H1 (cell line): ENCODE data around the gene AHSP. TPM values are rescaled to one million over a fixed set of nuclear protein-coding genes. Genes with fewer than 3 reads are reported as not detected.

Experiments used
- CTCF ChIA-PET: fragments of 300-600 bp; sonication (Branson Sonifier 250); formaldehyde crosslinking; loops from one replicate; lab custom pipeline; 2021; ENCODE audit not compliant: partially characterized antibody; lab: Charles Lee
- POLR2A ChIA-PET: fragments of 300-600 bp; sonication (Branson Sonifier 250); formaldehyde crosslinking; loops from one replicate; lab custom pipeline; 2021; ENCODE audit warnings: inconsistent platforms; ENCODE audit not compliant: partially characterized antibody; lab: Charles Lee
- DNase-seq, 2 experiments: peaks; one replicate each; pipeline versions ENCODE4 v3.0.0 to v3.0.0-alpha.2; 2010 to 2022; ENCODE audit warnings: low spot score in 2 of 2, low read depth in 1 of 2, mixed read lengths in 1 of 2
- FAIRE-seq: peaks from 2 replicates; lab custom pipeline; 2011; peaks lifted over from hg19 to GRCh38; lab: Jason Lieb, UNC
- H2AFZ ChIP-seq: 2 replicates; pipeline ENCODE4 v1.8.1; 2012; ENCODE audit warnings: low read length, inconsistent platforms
- H2AK5ac ChIP-seq: 2 replicates; pipeline ENCODE4 v1.6.1; 2013; ENCODE audit warnings: low read depth, low read length
- H2BK120ac ChIP-seq: replicated peaks from 2 replicates; pipeline ENCODE3; 2013; ENCODE audit warnings: low read depth, low read length, inconsistent platforms
- H2BK12ac ChIP-seq: 2 replicates; pipeline ENCODE4 v1.6.1; 2013; ENCODE audit warnings: low read depth, low read length
- H2BK15ac ChIP-seq: 2 replicates; pipeline ENCODE4 v1.6.1; 2013; ENCODE audit warnings: low read length
- H2BK20ac ChIP-seq: 2 replicates; pipeline ENCODE4 v1.6.1; 2013; ENCODE audit warnings: low read length
- H2BK5ac ChIP-seq: 2 replicates; pipeline ENCODE4 v1.6.1; 2013; ENCODE audit warnings: low read depth, low read length
- H3K14ac ChIP-seq: 2 replicates; pipeline ENCODE4 v1.6.1; 2013; ENCODE audit warnings: inconsistent platforms; ENCODE audit not compliant: insufficient read length
- H3K18ac ChIP-seq: 2 replicates; pipeline ENCODE4 v1.6.1; 2013; ENCODE audit warnings: low read length; ENCODE audit errors: extremely low read depth
- H3K23ac ChIP-seq: 2 replicates; pipeline ENCODE4 v1.6.1; 2013; ENCODE audit warnings: inconsistent platforms; ENCODE audit not compliant: insufficient read length
- H3K23me2 ChIP-seq: 2 replicates; pipeline ENCODE4 v1.6.1; 2013; ENCODE audit warnings: low read depth, low read length
- H3K27ac ChIP-seq: 2 replicates; pipeline ENCODE4 v1.6.1; 2011; ENCODE audit warnings: low read depth, low read length, inconsistent platforms
- H3K27me3 ChIP-seq, 4 experiments: replicated peaks in 1 of 4; 1 replicate in 1 of 4; 2 replicates in 3 of 4; pipeline versions ENCODE4 v1.6.1 to v1.8.1; 2011 to 2013; ENCODE audit warnings: low read length in 3 of 4, mild to moderate bottlenecking in 3 of 4, inconsistent platforms in 2 of 4, mixed read lengths in 2 of 4, moderate library complexity in 1 of 4; ENCODE audit not compliant: control insufficient read depth in 3 of 4, insufficient read depth in 3 of 4; ENCODE audit errors: extremely low read depth in 1 of 4
- H3K36me3 ChIP-seq, 4 experiments: 2 replicates each; pipeline versions ENCODE4 v1.6.1 to v1.8.1; 2011 to 2013; ENCODE audit warnings: mild to moderate bottlenecking in 4 of 4, low read length in 3 of 4, moderate library complexity in 2 of 4, control low read depth in 1 of 4, inconsistent platforms in 1 of 4; ENCODE audit not compliant: insufficient read depth in 4 of 4, control insufficient read depth in 2 of 4
- H3K4ac ChIP-seq: replicated peaks from 2 replicates; pipeline ENCODE3; 2013; ENCODE audit warnings: low read length, low read depth, mixed read lengths, inconsistent platforms; ENCODE audit not compliant: insufficient read length
- H3K4me1 ChIP-seq, 4 experiments: replicated peaks in 1 of 4; 1 replicate in 1 of 4; 2 replicates in 3 of 4; pipeline versions ENCODE4 v1.6.1 to v1.8.1; 2011 to 2013; ENCODE audit warnings: low read length in 3 of 4, inconsistent platforms in 2 of 4, mixed read lengths in 1 of 4; ENCODE audit not compliant: insufficient read depth in 4 of 4, control insufficient read depth in 3 of 4
- H3K4me2 ChIP-seq, 2 experiments: 2 replicates each; pipeline versions ENCODE4 v1.6.1 to v1.8.1; 2011 to 2013; ENCODE audit warnings: low read depth in 2 of 2, low read length in 2 of 2, control low read depth in 1 of 2, inconsistent platforms in 1 of 2, mild to moderate bottlenecking in 1 of 2; ENCODE audit not compliant: insufficient read depth in 1 of 2
- H3K4me3 ChIP-seq, 4 experiments: fragments of 200-600, 300-600 bp in 1 of 4; sonication (generic), shearing (Covaris generic), sonication (Bioruptor Twin) in 1 of 4; 2 replicates each; pipeline versions ENCODE4 v1.5.1 to v1.8.1; 2011 to 2016; ENCODE audit warnings: low read length in 4 of 4, low read depth in 3 of 4, control low read depth in 2 of 4, inconsistent platforms in 2 of 4, mild to moderate bottlenecking in 2 of 4, mixed read lengths in 1 of 4, moderate library complexity in 1 of 4; ENCODE audit not compliant: insufficient read depth in 2 of 4; ENCODE audit errors: extremely low read depth in 1 of 4
- H3K56ac ChIP-seq: replicated peaks from 2 replicates; pipeline ENCODE3; 2013; ENCODE audit warnings: low read depth, mild to moderate bottlenecking, mixed read lengths, low read length, inconsistent platforms; ENCODE audit not compliant: insufficient read length
- H3K79me1 ChIP-seq: 2 replicates; pipeline ENCODE4 v1.6.1; 2013; ENCODE audit warnings: low read depth, low read length, control low read depth
- H3K79me2 ChIP-seq, 2 experiments: 2 replicates each; pipeline versions ENCODE4 v1.6.1 to v1.8.1; 2012 to 2013; ENCODE audit warnings: low read length in 2 of 2, mild to moderate bottlenecking in 2 of 2, inconsistent platforms in 1 of 2; ENCODE audit not compliant: insufficient read depth in 2 of 2, control insufficient read depth in 1 of 2
- H3K9ac ChIP-seq, 4 experiments: replicated peaks in 1 of 4; 1 replicate in 1 of 4; 2 replicates in 3 of 4; pipeline versions ENCODE4 v1.6.1 to v1.8.1; 2011 to 2013; ENCODE audit warnings: low read depth in 3 of 4, low read length in 3 of 4, control low read depth in 2 of 4, mild to moderate bottlenecking in 2 of 4, moderate library complexity in 2 of 4, inconsistent platforms in 1 of 4; ENCODE audit errors: extremely low read depth in 1 of 4
- H3K9me3 ChIP-seq, 2 experiments: 2 replicates each; pipeline versions ENCODE4 v1.6.1 to v1.8.1; 2012 to 2013; ENCODE audit warnings: mild to moderate bottlenecking in 2 of 2, moderate library complexity in 2 of 2, control low read depth in 1 of 2, inconsistent platforms in 1 of 2, low read depth in 1 of 2, low read length in 1 of 2, mixed read lengths in 1 of 2; ENCODE audit not compliant: insufficient read depth in 2 of 2
- H4K20me1 ChIP-seq, 2 experiments: replicated peaks in 1 of 2; 2 replicates each; pipeline versions ENCODE3 to v1.8.1; 2011 to 2013; ENCODE audit warnings: inconsistent platforms in 2 of 2, low read length in 2 of 2, mild to moderate bottlenecking in 1 of 2; ENCODE audit not compliant: insufficient read depth in 2 of 2, control insufficient read depth in 1 of 2
- H4K5ac ChIP-seq: 2 replicates; pipeline ENCODE4 v1.6.1; 2013; ENCODE audit warnings: low read length, low read depth, mixed read lengths, inconsistent platforms; ENCODE audit not compliant: insufficient read length
- H4K8ac ChIP-seq: 2 replicates; pipeline ENCODE4 v1.8.0; 2013; ENCODE audit warnings: mild to moderate bottlenecking, moderate library complexity, low read length, inconsistent platforms; ENCODE audit not compliant: insufficient read depth; ENCODE audit errors: extremely low read depth
- H4K91ac ChIP-seq: replicated peaks from 2 replicates; pipeline ENCODE3; 2013; ENCODE audit warnings: low read length, mixed read lengths, inconsistent platforms; ENCODE audit not compliant: insufficient read length
- CBX5 ChIP-seq: fragments of 300-800, 300-1000 bp; sonication (generic); IDR thresholded peaks from 2 replicates; pipeline ENCODE4 v1.7.1; 2016; ENCODE audit warnings: antibody characterized with exemption, low read length, low read depth
- EP300 ChIP-seq, 2 experiments: IDR thresholded peaks; 1 replicate in 1 of 2; 2 replicates in 1 of 2; pipeline ENCODE4 v1.6.1; 2011 to 2012; ENCODE audit warnings: low read depth in 2 of 2, low read length in 2 of 2, mild to moderate bottlenecking in 2 of 2, borderline replicate concordance in 1 of 2, inconsistent platforms in 1 of 2, moderate library complexity in 1 of 2
- POU5F1 ChIP-seq: IDR thresholded peaks from 2 replicates; pipeline ENCODE4 v1.6.1; 2011; ENCODE audit warnings: low read depth, mild to moderate bottlenecking, low read length, moderate library complexity
- RFX5 ChIP-seq: IDR thresholded peaks from 2 replicates; pipeline ENCODE4 v1.6.1; 2011; ENCODE audit warnings: low read depth, low read length, improper control_type of control experiment, borderline replicate concordance
- WGBS, 2 experiments: shearing (Covaris generic) in 1 of 2; methylation state at CpG; one replicate each; pipeline versions ENCODE4 v1.1.6 to v1.1.7; 2013 to 2015; ENCODE audit warnings: low lambda C conversion rate in 2 of 2, mixed read lengths in 2 of 2, inconsistent platforms in 1 of 2, low coverage in 1 of 2, missing lambda C conversion rate in 1 of 2; ENCODE audit not compliant: insufficient replicate concordance in 2 of 2, insufficient coverage in 1 of 2, insufficient read length in 1 of 2; ENCODE audit errors: extremely low coverage in 1 of 2, missing lambda C conversion rate in 1 of 2; 5-methylcytosine and 5-hydroxymethylcytosine counted together
- polyA plus RNA-seq, 7 experiments: library from polyadenylated mRNA; depleted of rRNA in 3 of 7; stranded (reverse) in 5 of 7; unstranded in 2 of 7; fragments of >200 nt in 5 of 7; fragments of 200-250 nt in 2 of 7; gene quantifications; 1 replicate in 5 of 7; 2 replicates in 1 of 7; 4 replicates in 1 of 7; pipeline versions ENCODE4 v1.2.1 to v1.2.3, GENCODE V29; 2011 to 2013; ENCODE audit warnings: missing spikeins in 2 of 7, mixed read lengths in 2 of 7
- total RNA-seq: library from RNA; stranded (reverse); fragmentation: NEBNext Ultra II Directional; extraction: Animal tissue kit (Norgen Biotek cat#: 25700); gene quantifications from 2 replicates; pipeline ENCODE4 v1.2.1, GENCODE V29; 2021

Gene AHSP
- total and polyA plus RNA-seq, 2 of the 8 experiments (the other 6 are each of a cell fraction or from before 2014, with no cell fraction given): 0.91 to 15.3 TPM

DNA sequence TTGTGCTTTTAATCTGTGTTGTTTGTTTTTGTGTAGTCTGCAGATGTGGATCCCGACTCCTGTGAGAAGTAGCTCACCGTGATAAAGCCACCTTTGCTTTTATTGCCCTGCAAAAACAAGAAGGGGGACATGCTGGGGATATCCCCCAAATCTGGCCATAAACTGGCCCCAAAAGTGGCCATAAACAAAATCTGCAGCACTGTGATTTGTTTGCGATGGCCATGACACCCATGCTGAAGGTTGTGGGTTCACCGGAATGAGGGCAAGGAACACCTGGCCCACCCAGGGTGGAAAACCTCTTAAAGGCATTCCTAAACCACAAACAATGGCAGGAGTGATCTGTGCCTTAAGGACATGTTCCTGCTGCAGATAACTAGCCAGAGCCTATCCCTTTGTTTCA lies 15.1 kb downstream of the AHSP start:
- Histone ChIP-seq H3K4me2 (no peak overlapping the region), H3K79me2 (no peaks in the 10 kb centered on the region), H3K36me3 (no peaks in the 10 kb centered on the region), H3K23me2 (no peaks in the 10 kb centered on the region), H3K14ac (no peak overlapping the region), H2AFZ (no peak overlapping the region), H2BK20ac (no peak overlapping the region), H4K20me1 (no peaks in the 10 kb centered on the region), H2BK12ac (no peak overlapping the region), H3K79me1 (no peaks in the 10 kb centered on the region), H3K18ac (no peak overlapping the region), H2BK120ac (no peak overlapping the region), H2BK5ac (no peak overlapping the region), H3K4ac (no peak overlapping the region), H3K27me3 (no peaks in the 10 kb centered on the region), H3K4me3 (no peak overlapping the region), H3K27ac (no peak overlapping the region), H2AK5ac (no peak overlapping the region), H3K23ac (no peak overlapping the region), H4K8ac (no peak overlapping the region), H3K4me1 (no peaks in the 10 kb centered on the region), H3K56ac (no peak overlapping the region), H2BK15ac (no peak overlapping the region), H3K9ac (no peak overlapping the region), H3K9me3 (peaks cover 27 to 28% of the 10 kb centered on the region in 2 experiments), H4K5ac (no peak overlapping the region), H4K91ac (no peak overlapping the region)
- POLR2A ChIA-PET: no interaction called here
- CTCF ChIA-PET: interaction anchor here (0.8 kb wide), 1 partner anchor 172 kb away, joined by 3 read pairs; no protein-coding TSS in a partner anchor
- TF ChIP-seq EP300 (IDR thresholded peaks at IDR 0.05; ENCODE audit: borderline replicate concordance in 1 of 2, low read depth in 2 of 2, low read length in 2 of 2) (no peak), POU5F1 (no peak), RFX5 (no peak), CBX5 (no peak)
- DNase-seq (no peak), FAIRE-seq (no peak)
- 97% methylated on average over 4 of the region's 4 CpGs; no CpG with 5 or more reads in 1 of the 2 experiments for WGBS, 2 experiments
